MV-4-11 (cell line): ENCODE measurements around the gene CHURC1.
A peak's percentile ranks its signal among the peaks of the same experiment; 100 is the strongest.
"Not testable (repeated sequence)": the region's sequence is repeated elsewhere in the genome, so short reads cannot be mapped to it uniquely, and the experiment has no call there.

Source experiments
- DNase-seq: peaks from one replicate; lab custom pipeline; 2025; lab: John Stamatoyannopoulos, UW

CHURC1 gene

GRCh38 chr14:64910847-64911495, 3.3 kb upstream of the CHURC1 start:
- DNase-seq = peak; percentile 21

- DNase-seq = no peak
These were observed 2.0 kb upstream of the CHURC1 start for GRCh38 chr14:64912261-64912660.

GRCh38 chr14:64913477-64913876, 778 bp upstream of the CHURC1 start:
- DNase-seq = not testable (repeated sequence)

- DNase-seq = no peak
These were observed 772 bp downstream of the CHURC1 start for GRCh38 chr14:64915029-64915424.

- peak; percentile 92 for DNase-seq
These were observed 1.5 kb downstream of the CHURC1 start for GRCh38 chr14:64915797-64916196.

- DNase-seq = no peak
These were observed 4.0 kb downstream of the CHURC1 start for GRCh38 chr14:64918216-64918615.

- DNase-seq = no peak
These were observed 5.0 kb downstream of the CHURC1 start for GRCh38 chr14:64919215-64919614.

- DNase-seq = no peak
These were observed 5.4 kb downstream of the CHURC1 start for GRCh38 chr14:64919618-64920017.

- no peak for DNase-seq
These were observed 6.2 kb downstream of the CHURC1 start for GRCh38 chr14:64920465-64920864.

GRCh38 chr14:64923015-64923414, 8.8 kb downstream of the CHURC1 start:
- no peak for DNase-seq

GRCh38 chr14:64926398-64926995, 12.2 kb downstream of the CHURC1 start:
- DNase-seq = no peak

GRCh38 chr14:64927031-64927430, 12.8 kb downstream of the CHURC1 start:
- DNase-seq = no peak

- no peak for DNase-seq
These were observed 14.2 kb downstream of the CHURC1 start for GRCh38 chr14:64928239-64929013.

GRCh38 chr14:64929014-64929359, 14.7 kb downstream of the CHURC1 start:
- DNase-seq = no peak

- no peak for DNase-seq
These were observed 16.0 kb downstream of the CHURC1 start for GRCh38 chr14:64930085-64930843.

- DNase-seq = no peak
These were observed 16.9 kb downstream of the CHURC1 start for GRCh38 chr14:64931123-64931522.

- no peak for DNase-seq
These were observed 18.0 kb downstream of the CHURC1 start for GRCh38 chr14:64932231-64932630.

- no peak for DNase-seq
These were observed 20.2 kb downstream of the CHURC1 start for GRCh38 chr14:64934338-64934929.

- DNase-seq = no peak
These were observed 21.3 kb downstream of the CHURC1 start for GRCh38 chr14:64935508-64935907.

GRCh38 chr14:64937171-64937820, 23.0 kb downstream of the CHURC1 start:
- DNase-seq = no peak

GRCh38 chr14:64937821-64938193, 23.6 kb downstream of the CHURC1 start:
- DNase-seq = no peak
